Neural crest cell (in vitro differentiated cells): ENCODE results near the gene KNTC1. TPM values are rescaled to one million over a fixed set of nuclear protein-coding genes. Genes with fewer than 3 reads are reported as not detected.
A peak's percentile ranks its signal among the peaks of the same experiment; 100 is the strongest.
"Not testable (repeated sequence)": the region's sequence is repeated elsewhere in the genome, so short reads cannot be mapped to it uniquely, and the experiment has no call there.

Experiments
- DNase-seq: peaks from one replicate; pipeline ENCODE4 v3.0.0; 2021; ENCODE audit warnings: low read depth, mixed read lengths, low spot score
- H3K27ac Mint-ChIP-seq: one replicate; pipeline ENCODE4 v1.8.0; 2021; ENCODE audit warnings: mild to moderate bottlenecking, mixed read lengths; ENCODE audit not compliant: unreplicated experiment
- H3K27me3 Mint-ChIP-seq: 2 replicates; pipeline ENCODE4 v1.8.0; 2021; ENCODE audit warnings: low read depth, mild to moderate bottlenecking, mixed read lengths
- H3K36me3 Mint-ChIP-seq: 2 replicates; pipeline ENCODE4 v1.8.0; 2021; ENCODE audit warnings: low read depth, mild to moderate bottlenecking, mixed read lengths
- H3K4me1 Mint-ChIP-seq: 2 replicates; pipeline ENCODE4 v1.8.0; 2021; ENCODE audit warnings: mixed read lengths
- H3K4me3 Mint-ChIP-seq: one replicate; pipeline ENCODE4 v1.8.0; 2021; ENCODE audit warnings: mild to moderate bottlenecking, mixed read lengths
- H3K9me3 Mint-ChIP-seq: 2 replicates; pipeline ENCODE4 v1.8.0; 2021; ENCODE audit warnings: mixed read lengths
- total RNA-seq: library from RNA; stranded (reverse); gene quantifications from 2 replicates; pipeline ENCODE4 v1.2.1, GENCODE V29; 2021
- TF ChIP-seq, protein P1 (sequence below): fragments of 200-600 bp; sonication (generic); conservative IDR thresholded peaks from 2 replicates; pipeline ENCODE4 v1.5.0; 2021; ENCODE audit warnings: antibody characterized with exemption, mild to moderate bottlenecking

Gene KNTC1
- total RNA-seq, 1 donor from 2014 or later, result 111 TPM

GRCh38 chr12:122486805-122487426 is 40.1 kb upstream of the KNTC1 start:
- H3K4me3 Mint-ChIP-seq, result no peak overlapping the region
- no peak overlapping the region for H3K27ac Mint-ChIP-seq
- peaks cover 28% of the 10 kb centered on the region for H3K36me3 Mint-ChIP-seq
- H3K4me1 Mint-ChIP-seq, result no peaks in the 10 kb centered on the region
- TF ChIP-seq, protein P1, sequence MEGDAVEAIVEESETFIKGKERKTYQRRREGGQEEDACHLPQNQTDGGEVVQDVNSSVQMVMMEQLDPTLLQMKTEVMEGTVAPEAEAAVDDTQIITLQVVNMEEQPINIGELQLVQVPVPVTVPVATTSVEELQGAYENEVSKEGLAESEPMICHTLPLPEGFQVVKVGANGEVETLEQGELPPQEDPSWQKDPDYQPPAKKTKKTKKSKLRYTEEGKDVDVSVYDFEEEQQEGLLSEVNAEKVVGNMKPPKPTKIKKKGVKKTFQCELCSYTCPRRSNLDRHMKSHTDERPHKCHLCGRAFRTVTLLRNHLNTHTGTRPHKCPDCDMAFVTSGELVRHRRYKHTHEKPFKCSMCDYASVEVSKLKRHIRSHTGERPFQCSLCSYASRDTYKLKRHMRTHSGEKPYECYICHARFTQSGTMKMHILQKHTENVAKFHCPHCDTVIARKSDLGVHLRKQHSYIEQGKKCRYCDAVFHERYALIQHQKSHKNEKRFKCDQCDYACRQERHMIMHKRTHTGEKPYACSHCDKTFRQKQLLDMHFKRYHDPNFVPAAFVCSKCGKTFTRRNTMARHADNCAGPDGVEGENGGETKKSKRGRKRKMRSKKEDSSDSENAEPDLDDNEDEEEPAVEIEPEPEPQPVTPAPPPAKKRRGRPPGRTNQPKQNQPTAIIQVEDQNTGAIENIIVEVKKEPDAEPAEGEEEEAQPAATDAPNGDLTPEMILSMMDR, result no peak
- no peaks in the 10 kb centered on the region for H3K27me3 Mint-ChIP-seq
- no peaks in the 10 kb centered on the region for H3K9me3 Mint-ChIP-seq
- no peak for DNase-seq

DNA sequence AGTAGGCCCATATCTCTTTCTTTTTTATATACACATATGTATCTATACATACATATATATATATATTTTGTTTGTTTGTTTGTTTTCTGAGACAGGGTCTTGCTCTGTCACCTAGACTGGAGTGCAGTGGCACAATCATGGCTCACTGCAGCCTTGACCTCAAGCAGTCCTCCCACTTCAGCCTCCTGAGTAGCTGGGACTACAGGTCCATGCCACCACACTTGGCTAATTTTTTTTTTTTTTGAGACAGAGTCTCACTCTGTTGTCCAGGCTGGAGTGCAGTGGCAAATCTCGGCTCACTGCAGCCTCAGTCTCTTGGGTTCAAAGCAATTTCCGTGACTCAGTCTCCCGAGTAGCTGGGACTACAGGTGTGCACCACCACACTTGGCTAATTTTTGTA is 39.2 kb upstream of the KNTC1 start:
- not testable (repeated sequence) for DNase-seq, H3K27ac Mint-ChIP-seq, H3K4me3 Mint-ChIP-seq, H3K4me1 Mint-ChIP-seq, H3K9me3 Mint-ChIP-seq, H3K27me3 Mint-ChIP-seq
- H3K36me3 Mint-ChIP-seq, result peaks cover 32% of the 10 kb centered on the region

DNA sequence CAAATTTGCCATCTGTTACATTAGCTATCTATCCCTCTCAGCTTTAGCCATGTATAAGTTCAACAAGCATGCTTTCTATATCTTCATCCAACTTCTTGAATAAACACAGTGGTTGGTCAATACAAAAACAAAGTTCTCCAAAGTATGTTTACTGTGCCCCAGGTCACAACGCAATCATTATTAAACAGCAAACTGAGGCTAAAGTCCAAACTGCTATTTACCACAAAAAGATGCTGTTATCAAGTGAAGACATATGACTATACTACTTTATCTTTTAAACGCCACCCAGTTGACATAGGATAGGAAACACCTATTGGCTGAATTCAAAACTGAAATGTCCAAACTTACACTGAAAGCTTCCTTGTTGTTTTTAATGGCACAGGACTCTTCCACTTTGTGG is 38.0 kb upstream of the KNTC1 start:
- Mint-ChIP-seq H3K4me3 (no peak overlapping the region), H3K27ac (no peak overlapping the region), H3K9me3 (no peaks in the 10 kb centered on the region), H3K36me3 (peaks cover 29% of the 10 kb centered on the region), H3K27me3 (no peaks in the 10 kb centered on the region), H3K4me1 (no peaks in the 10 kb centered on the region)
- DNase-seq, result no peak
- TF ChIP-seq, protein P1, result no peak

DNA sequence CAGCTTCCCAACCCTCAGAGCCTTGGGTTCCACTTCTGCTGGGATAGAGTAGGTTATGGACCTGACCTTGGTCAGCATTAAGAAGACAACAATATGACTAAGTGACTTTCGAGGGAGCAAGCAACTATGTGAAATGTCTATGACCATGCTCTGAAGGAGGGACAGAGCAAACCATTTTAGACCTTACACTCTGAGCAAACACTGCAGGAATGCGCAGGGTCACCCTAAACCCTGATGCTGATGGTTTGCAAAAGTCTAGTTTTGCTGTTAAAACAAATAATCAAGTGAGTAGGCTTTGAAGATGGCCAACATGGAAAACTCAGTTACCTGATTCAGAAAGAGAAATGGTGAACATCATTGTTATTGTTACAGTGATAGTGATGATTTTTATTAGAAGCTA is 35.1 kb upstream of the KNTC1 start:
- Mint-ChIP-seq H3K27me3 (no peaks in the 10 kb centered on the region), H3K9me3 (no peaks in the 10 kb centered on the region), H3K36me3 (peaks cover 23% of the 10 kb centered on the region), H3K4me3 (no peak overlapping the region), H3K4me1 (no peaks in the 10 kb centered on the region), H3K27ac (no peak overlapping the region)
- DNase-seq, result no peak
- TF ChIP-seq, protein P1, result no peak

DNA sequence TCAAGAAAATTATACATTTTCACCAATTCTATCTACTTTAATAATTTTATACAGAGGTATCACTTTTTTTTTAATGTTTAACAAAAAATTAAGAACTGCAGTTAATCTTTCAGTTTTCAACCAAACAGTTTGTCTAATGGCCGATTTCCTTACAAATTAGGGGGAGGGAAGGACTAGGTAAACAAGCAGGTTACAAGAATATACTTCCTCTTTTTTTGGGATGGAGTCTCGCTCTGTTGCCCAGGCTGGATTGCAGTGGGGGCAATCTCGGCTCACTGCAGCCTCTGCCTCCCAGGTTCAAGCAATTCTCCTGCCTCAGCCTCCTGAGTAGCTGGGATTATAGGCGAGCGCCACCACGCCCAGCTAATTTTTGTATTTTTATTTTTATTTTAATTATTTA is 33.8 kb upstream of the KNTC1 start:
- not testable (repeated sequence) for H3K27ac Mint-ChIP-seq, H3K9me3 Mint-ChIP-seq, H3K27me3 Mint-ChIP-seq, H3K4me3 Mint-ChIP-seq, DNase-seq, H3K4me1 Mint-ChIP-seq
- H3K36me3 Mint-ChIP-seq, result peaks cover 23% of the 10 kb centered on the region

DNA sequence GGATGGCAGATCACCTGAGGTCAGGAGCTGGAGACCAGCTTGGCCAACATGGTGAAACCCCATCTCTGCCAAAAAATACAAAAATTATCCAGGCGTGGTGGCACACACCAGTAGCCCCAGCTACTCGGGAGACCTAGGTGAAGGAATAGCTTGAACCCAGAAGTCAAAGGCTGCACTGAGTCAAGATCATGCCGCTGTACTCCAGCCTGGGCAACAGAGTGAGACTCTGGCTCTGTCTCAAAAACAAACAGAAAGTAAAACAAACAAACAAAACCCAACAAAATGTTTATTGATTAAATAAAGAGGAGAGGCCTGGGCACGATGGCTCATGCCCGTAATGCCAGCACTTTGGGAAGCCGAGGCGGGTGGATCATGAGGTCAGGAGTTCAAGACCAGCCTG is 31.8 kb upstream of the KNTC1 start:
- H3K27me3 Mint-ChIP-seq, result no peaks in the 10 kb centered on the region
- peaks cover 17% of the 10 kb centered on the region for H3K4me1 Mint-ChIP-seq
- H3K9me3 Mint-ChIP-seq, result no peaks in the 10 kb centered on the region
- H3K36me3 Mint-ChIP-seq, result peaks cover 15% of the 10 kb centered on the region
- TF ChIP-seq, protein P1, result no peak
- H3K27ac Mint-ChIP-seq, result no peak overlapping the region
- peak overlapping the region; percentile 47 for H3K4me3 Mint-ChIP-seq
- no peak for DNase-seq
